GM15510 (cell line): ENCODE measurements around the gene CCDC89.

Source experiments
- POLR2A ChIP-seq: IDR thresholded peaks from 3 replicates; pipeline ENCODE4 v1.6.1; 2011; ENCODE audit warnings: borderline replicate concordance; ENCODE audit not compliant: insufficient read length; ENCODE audit errors: extremely low read depth

Gene CCDC89

DNA sequence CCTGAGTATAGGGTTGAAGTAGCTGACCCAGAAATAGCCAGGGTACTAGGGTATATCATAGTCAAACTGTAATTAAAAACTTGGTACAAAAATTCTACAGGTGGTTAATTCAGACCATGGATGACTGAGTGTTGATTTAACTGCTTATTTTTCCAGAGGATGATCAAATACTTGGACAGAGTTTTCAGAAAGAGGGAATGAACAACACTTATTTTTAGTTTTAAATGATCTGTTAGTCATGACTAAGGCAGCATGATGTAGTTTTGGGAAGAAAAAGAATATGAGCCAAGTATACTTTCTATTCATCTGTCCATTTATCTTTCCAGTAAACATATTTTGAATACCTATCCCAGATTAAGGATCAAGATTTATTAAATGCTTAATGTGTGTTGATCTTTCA is 19.8 kb upstream of the CCDC89 start:
- TF ChIP-seq POLR2A, result no peak

DNA sequence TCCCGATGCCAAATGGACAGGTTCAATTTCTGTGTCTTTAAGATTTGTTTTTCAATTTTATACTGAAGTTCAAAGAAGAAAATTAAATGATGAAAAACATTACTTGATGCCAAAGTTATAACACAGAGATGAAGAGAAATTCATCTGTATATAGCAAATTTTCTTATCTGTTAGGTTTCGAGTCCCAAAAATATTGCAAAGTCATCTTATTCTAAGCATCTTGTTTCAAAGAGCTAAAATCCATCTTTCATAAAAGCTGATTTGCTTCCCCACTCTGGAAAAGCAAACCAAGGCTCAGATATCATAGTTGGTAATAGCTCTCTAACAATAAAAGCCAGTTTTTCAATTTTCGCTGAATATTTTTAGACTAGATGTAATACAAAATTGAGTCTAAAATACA is 19.0 kb upstream of the CCDC89 start:
- no peak for TF ChIP-seq POLR2A

DNA sequence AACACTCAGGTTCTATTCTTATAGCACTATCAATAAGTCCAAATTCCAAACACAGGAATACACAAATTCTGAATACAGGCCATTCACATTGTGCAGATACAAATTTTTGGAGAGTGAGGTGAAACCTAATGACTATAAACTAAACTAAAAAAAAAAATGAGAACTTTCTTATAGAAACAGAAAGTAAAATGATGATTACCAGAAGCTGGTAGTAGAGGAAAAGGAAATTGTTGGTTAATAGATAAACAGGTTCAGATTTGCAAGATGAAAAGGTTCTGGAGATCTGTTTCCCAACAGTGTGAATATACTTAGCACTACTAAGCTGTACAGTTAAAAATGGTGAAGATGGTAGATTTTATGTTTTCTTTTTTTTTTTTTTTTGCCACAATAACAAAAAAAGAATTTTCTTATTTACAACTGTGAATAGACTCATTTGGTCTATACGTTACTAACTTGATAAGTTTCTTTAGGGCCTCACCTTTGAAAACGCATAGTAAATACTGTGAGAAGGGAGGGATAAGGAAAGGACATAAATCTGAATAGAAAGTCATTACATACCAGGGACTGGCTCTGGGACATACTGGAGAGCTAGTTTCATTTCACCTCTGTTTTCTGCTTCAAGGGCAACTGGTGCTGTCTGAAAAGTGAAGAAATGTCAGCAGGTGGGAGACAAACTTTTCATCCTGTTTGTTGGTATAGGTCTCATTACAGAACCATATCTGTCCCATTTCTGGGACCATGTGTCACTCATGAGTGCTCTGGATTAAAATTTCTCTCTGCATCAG is 14.2 kb upstream of the CCDC89 start:
- no peak for TF ChIP-seq POLR2A

GRCh38 chr11:85698195-85698594 is 12.2 kb upstream of the CCDC89 start:
- no peak for TF ChIP-seq POLR2A

DNA sequence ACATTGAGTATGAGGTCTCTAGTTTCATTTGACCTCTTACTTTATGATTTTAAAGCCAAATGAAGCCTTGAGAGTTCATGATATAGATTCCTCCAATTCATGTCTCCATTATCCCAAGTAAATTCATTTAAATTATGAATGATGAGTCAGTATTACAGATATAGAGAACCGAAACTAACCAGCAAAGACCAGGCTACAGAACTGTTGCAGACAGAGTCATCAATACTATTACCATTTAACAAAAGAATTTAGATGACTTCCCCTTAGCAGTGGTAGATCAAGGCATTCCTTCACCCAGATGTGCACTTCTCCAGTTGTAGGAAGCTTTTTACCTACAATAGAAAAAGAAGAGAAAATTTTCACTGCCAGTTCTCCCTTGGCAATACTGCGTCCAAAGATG is 11.8 kb upstream of the CCDC89 start:
- TF ChIP-seq POLR2A, result no peak

GRCh38 chr11:85695546-85695945 is 9.6 kb upstream of the CCDC89 start:
- TF ChIP-seq POLR2A, result no peak

DNA sequence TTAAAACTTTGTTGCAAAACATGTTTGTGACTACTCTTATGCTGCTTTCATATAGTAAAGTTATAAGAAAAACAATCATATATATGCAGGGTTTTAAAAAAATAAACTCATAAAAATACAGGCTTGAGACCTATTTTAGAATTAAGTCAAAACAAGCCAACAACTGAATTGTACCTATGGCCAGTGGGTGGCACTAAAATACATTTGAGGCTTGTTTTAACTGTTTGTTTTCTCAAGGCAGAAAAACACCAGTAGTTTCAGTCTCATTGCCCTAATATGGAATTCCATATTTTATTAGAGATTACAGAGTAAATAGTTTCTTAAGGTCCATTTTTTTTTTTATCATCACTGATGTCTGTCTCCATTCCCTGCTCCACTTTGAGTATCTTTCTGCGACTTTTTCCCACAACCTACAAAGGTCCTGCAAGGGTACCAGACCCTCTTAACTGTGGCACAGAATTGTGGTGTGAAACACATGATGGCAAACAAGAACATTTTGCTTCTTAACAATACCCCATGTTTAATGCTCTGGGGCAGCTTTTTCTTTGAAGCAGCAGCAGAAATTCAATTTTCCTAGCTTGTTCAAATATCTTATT is 8.5 kb upstream of the CCDC89 start:
- TF ChIP-seq POLR2A, result no peak

GRCh38 chr11:85685125-85685819 is 723 bp downstream of the CCDC89 start:
- TF ChIP-seq POLR2A, result no peak

GRCh38 chr11:85682330-85683305 is 3.4 kb downstream of the CCDC89 start:
- TF ChIP-seq POLR2A, result no peak

- no peak for TF ChIP-seq POLR2A
Measured at GRCh38 chr11:85680897-85681296, 5.1 kb downstream of the CCDC89 start.

GRCh38 chr11:85679576-85679975 is 6.4 kb downstream of the CCDC89 start:
- TF ChIP-seq POLR2A, result no peak

- TF ChIP-seq POLR2A, result no peak
Measured at GRCh38 chr11:85673393-85673792, 12.6 kb downstream of the CCDC89 start.

DNA sequence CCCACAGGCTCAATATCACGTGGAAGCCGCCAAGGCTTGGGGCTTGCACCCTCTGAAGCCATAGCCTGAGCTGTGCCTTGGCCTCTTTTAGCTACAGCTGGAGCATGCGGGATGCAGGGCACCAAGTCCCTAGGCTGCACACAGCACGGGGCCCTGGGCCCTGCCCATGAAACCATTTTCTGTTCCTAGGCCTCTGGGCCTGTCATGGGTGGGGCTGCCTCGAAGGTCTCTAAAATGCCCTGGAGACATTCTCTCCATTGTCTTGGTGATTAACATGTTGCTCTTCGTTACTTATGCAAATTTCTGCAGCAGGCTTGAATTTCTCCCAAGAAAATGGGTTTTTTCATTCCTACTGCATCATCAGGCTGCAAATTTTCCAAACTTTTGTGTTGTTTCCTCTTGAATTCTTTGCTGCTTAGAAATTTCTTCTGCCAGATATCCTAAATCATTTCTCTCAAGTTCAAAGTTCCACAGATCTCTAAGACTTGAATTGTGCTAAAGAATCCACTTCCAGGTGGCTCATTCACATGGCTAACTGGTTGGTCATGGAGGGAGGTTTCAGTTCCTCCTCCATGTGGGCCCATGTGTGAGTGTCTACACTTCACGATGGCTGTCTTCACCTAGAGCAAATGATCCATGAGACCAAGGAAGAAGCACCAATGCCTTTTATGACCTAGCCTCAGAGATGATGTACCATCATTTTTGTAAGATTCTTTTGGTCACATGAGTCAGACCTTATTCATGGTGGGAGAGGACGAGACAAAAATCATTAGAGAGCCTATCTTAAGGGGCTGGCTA is 13.7 kb downstream of the CCDC89 start:
- no peak for TF ChIP-seq POLR2A

- TF ChIP-seq POLR2A, result no peak
Measured at GRCh38 chr11:85668157-85668556, 17.8 kb downstream of the CCDC89 start.
